HEK293 (cell line): ENCODE results near the gene SPATA21.

Source experiments
- EGR2 ChIP-seq: fragments of 450-650 bp; formaldehyde crosslinking; IDR thresholded peaks from 2 replicates; pipeline ENCODE4 v1.5.1; 2016; ENCODE audit warnings: low read depth, missing biosample characterization, missing genetic modification characterization
- GLIS2 ChIP-seq: fragments of 450-650 bp; formaldehyde crosslinking; IDR thresholded peaks from 2 replicates; pipeline ENCODE4 v1.5.1; 2016; ENCODE audit warnings: missing biosample characterization, missing genetic modification characterization
- HOXD13 ChIP-seq: sonication (generic); formaldehyde crosslinking; IDR thresholded peaks from 2 replicates; pipeline ENCODE4 v1.8.0; 2022; ENCODE audit warnings: missing genetic modification reagents, borderline replicate concordance
- IKZF3 ChIP-seq: fragments of 450-650 bp; IDR thresholded peaks from 2 replicates; pipeline ENCODE4 v1.5.0; 2018; ENCODE audit warnings: missing biosample characterization, mild to moderate bottlenecking, missing genetic modification characterization, moderate library complexity
- KLF10 ChIP-seq: fragments of 450-650 bp; IDR thresholded peaks from 2 replicates; pipeline ENCODE4 v1.5.1; 2018; ENCODE audit warnings: missing biosample characterization, mild to moderate bottlenecking, missing genetic modification characterization
- KLF7 ChIP-seq: fragments of 450-650 bp; formaldehyde crosslinking; IDR thresholded peaks from 2 replicates; pipeline ENCODE4 v1.5.1; 2016; ENCODE audit warnings: missing biosample characterization, missing genetic modification characterization, borderline replicate concordance
- KLF9 ChIP-seq: fragments of 450-650 bp; formaldehyde crosslinking; IDR thresholded peaks from 2 replicates; pipeline ENCODE4 v1.5.1; 2016; ENCODE audit warnings: missing biosample characterization, missing genetic modification characterization, low read depth
- SP7 ChIP-seq: fragments of 450-650 bp; formaldehyde crosslinking; IDR thresholded peaks from 2 replicates; pipeline ENCODE4 v1.5.1; 2016; ENCODE audit warnings: missing biosample characterization, missing genetic modification characterization
- ZBTB1 ChIP-seq: fragments of 450-650 bp; formaldehyde crosslinking; IDR thresholded peaks from 2 replicates; pipeline ENCODE4 v1.5.1; 2016; ENCODE audit warnings: missing biosample characterization, missing genetic modification characterization
- ZBTB10 ChIP-seq: fragments of 450-650 bp; formaldehyde crosslinking; IDR thresholded peaks from 2 replicates; pipeline ENCODE4 v1.5.1; 2016; ENCODE audit warnings: missing biosample characterization, missing genetic modification characterization
- ZFP37 ChIP-seq: fragments of 450-650 bp; formaldehyde crosslinking; IDR thresholded peaks from 2 replicates; pipeline ENCODE4 v1.5.1; 2016; ENCODE audit warnings: missing biosample characterization, missing genetic modification characterization
- ZNF121 ChIP-seq: fragments of 450-650 bp; formaldehyde crosslinking; IDR thresholded peaks from 2 replicates; pipeline ENCODE4 v1.5.1; 2016; ENCODE audit warnings: missing biosample characterization, missing genetic modification characterization
- ZNF146 ChIP-seq: fragments of 450-650 bp; formaldehyde crosslinking; IDR thresholded peaks from 2 replicates; pipeline ENCODE4 v1.5.1; 2016; ENCODE audit warnings: missing biosample characterization, missing genetic modification characterization
- ZNF2 ChIP-seq: fragments of 450-650 bp; formaldehyde crosslinking; IDR thresholded peaks from 2 replicates; pipeline ENCODE4 v1.5.1; 2016; ENCODE audit warnings: missing biosample characterization, missing genetic modification characterization
- ZNF211 ChIP-seq: fragments of 450-650 bp; formaldehyde crosslinking; IDR thresholded peaks from 2 replicates; pipeline ENCODE4 v1.5.1; 2016; ENCODE audit warnings: low read depth, missing biosample characterization, missing genetic modification characterization
- ZNF280D ChIP-seq: fragments of 450-650 bp; formaldehyde crosslinking; IDR thresholded peaks from 2 replicates; pipeline ENCODE4 v1.5.1; 2016; ENCODE audit warnings: missing biosample characterization, missing genetic modification characterization
- ZNF302 ChIP-seq: fragments of 450-650 bp; formaldehyde crosslinking; IDR thresholded peaks from 2 replicates; pipeline ENCODE4 v1.5.1; 2016; ENCODE audit warnings: missing biosample characterization, missing genetic modification characterization, low read depth
- ZNF335 ChIP-seq: fragments of 450-650 bp; formaldehyde crosslinking; conservative IDR thresholded peaks from 2 replicates; pipeline ENCODE4 v1.5.1; 2016; ENCODE audit warnings: missing biosample characterization, missing genetic modification characterization
- ZNF530 ChIP-seq: fragments of 450-650 bp; formaldehyde crosslinking; IDR thresholded peaks from 2 replicates; pipeline ENCODE4 v1.5.1; 2016; ENCODE audit warnings: low read depth, missing biosample characterization, missing genetic modification characterization
- ZNF561 ChIP-seq: fragments of 450-650 bp; IDR thresholded peaks from 2 replicates; pipeline ENCODE4 v1.5.1; 2018; ENCODE audit warnings: missing biosample characterization, missing genetic modification characterization, borderline replicate concordance
- ZNF629 ChIP-seq: fragments of 450-650 bp; formaldehyde crosslinking; IDR thresholded peaks from 2 replicates; pipeline ENCODE4 v1.5.1; 2017; ENCODE audit warnings: missing biosample characterization, missing genetic modification characterization
- ZNF660 ChIP-seq: fragments of 450-650 bp; IDR thresholded peaks from 2 replicates; pipeline ENCODE4 v1.5.1; 2018; ENCODE audit warnings: missing biosample characterization, mild to moderate bottlenecking, missing genetic modification characterization
- ZNF76 ChIP-seq: fragments of 450-650 bp; formaldehyde crosslinking; IDR thresholded peaks from 2 replicates; pipeline ENCODE4; 2016; ENCODE audit warnings: low read depth, missing biosample characterization, missing genetic modification characterization, borderline replicate concordance
- TF ChIP-seq, protein P1 (sequence below): fragments of 450-650 bp; formaldehyde crosslinking; conservative IDR thresholded peaks from 2 replicates; pipeline ENCODE4 v1.5.1; 2016; ENCODE audit warnings: low read depth, missing biosample characterization, missing genetic modification characterization
- TF ChIP-seq, protein P2 (sequence below): fragments of 450-650 bp; formaldehyde crosslinking; IDR thresholded peaks from 2 replicates; pipeline ENCODE4 v1.5.1; 2016; ENCODE audit warnings: missing biosample characterization, missing genetic modification characterization
- TF ChIP-seq, protein P3 (sequence below): fragments of 450-650 bp; formaldehyde crosslinking; IDR thresholded peaks from 2 replicates; pipeline ENCODE4 v1.5.1; 2016; ENCODE audit warnings: missing biosample characterization, missing genetic modification characterization

SPATA21 gene

GRCh38 chr1:16367258-16367967 lies 69.8 kb downstream of the SPATA21 start (continued):
- TF ChIP-seq, protein P1, sequence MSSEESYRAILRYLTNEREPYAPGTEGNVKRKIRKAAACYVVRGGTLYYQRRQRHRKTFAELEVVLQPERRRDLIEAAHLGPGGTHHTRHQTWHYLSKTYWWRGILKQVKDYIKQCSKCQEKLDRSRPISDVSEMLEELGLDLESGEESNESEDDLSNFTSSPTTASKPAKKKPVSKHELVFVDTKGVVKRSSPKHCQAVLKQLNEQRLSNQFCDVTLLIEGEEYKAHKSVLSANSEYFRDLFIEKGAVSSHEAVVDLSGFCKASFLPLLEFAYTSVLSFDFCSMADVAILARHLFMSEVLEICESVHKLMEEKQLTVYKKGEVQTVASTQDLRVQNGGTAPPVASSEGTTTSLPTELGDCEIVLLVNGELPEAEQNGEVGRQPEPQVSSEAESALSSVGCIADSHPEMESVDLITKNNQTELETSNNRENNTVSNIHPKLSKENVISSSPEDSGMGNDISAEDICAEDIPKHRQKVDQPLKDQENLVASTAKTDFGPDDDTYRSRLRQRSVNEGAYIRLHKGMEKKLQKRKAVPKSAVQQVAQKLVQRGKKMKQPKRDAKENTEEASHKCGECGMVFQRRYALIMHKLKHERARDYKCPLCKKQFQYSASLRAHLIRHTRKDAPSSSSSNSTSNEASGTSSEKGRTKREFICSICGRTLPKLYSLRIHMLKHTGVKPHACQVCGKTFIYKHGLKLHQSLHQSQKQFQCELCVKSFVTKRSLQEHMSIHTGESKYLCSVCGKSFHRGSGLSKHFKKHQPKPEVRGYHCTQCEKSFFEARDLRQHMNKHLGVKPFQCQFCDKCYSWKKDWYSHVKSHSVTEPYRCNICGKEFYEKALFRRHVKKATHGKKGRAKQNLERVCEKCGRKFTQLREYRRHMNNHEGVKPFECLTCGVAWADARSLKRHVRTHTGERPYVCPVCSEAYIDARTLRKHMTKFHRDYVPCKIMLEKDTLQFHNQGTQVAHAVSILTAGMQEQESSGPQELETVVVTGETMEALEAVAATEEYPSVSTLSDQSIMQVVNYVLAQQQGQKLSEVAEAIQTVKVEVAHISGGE (tag by site-specific recombination) = peak; percentile 42; the same call in 1 of the 2 replicates
- TF ChIP-seq, protein P2, sequence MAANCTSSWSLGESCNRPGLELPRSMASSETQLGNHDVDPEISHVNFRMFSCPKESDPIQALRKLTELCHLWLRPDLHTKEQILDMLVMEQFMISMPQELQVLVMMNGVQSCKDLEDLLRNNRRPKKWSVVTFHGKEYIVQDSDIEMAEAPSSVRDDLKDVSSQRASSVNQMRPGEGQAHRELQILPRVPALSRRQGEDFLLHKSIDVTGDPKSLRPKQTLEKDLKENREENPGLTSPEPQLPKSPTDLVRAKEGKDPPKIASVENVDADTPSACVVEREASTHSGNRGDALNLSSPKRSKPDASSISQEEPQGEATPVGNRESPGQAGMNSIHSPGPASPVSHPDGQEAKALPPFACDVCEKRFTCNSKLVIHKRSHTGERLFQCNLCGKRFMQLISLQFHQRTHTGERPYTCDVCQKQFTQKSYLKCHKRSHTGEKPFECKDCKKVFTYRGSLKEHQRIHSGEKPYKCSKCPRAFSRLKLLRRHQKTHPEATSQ (tag by site-specific recombination) = peak; percentile 69; the same call in 1 of the 2 replicates
- TF ChIP-seq ZFP37 (tag by site-specific recombination) (peak; percentile 48; the same call in 1 of the 2 replicates), ZNF280D (0 out of 2 replicates have a peak, but pooled peaks have one; percentile 28), HOXD13 (CRISPR knock-in tag) (no peak), ZNF629 (peak; percentile 89), KLF9 (tag by site-specific recombination) (peak; percentile 55), GLIS2 (tag by site-specific recombination) (peak; percentile 97), ZNF660 (tag by site-specific recombination) (no peak), ZNF211 (tag by site-specific recombination) (no peak), ZNF121 (peak; percentile 77; the same call in 1 of the 2 replicates), ZNF76 (peak; percentile 76; the same call in 1 of the 2 replicates), ZNF335 (tag by site-specific recombination) (peak; percentile 97), ZNF561 (tag by site-specific recombination) (peak; percentile 85; the same call in 1 of the 2 replicates), ZNF530 (tag by site-specific recombination) (no peak), ZNF302 (tag by site-specific recombination) (no peak), ZNF2 (tag by site-specific recombination) (peak; percentile 68), ZBTB10 (peak; percentile 93), SP7 (tag by site-specific recombination) (peak; percentile 87), KLF10 (tag by site-specific recombination) (peak; percentile 47; the same call in 1 of the 2 replicates), EGR2 (tag by site-specific recombination) (peak; percentile 96), IKZF3 (tag by site-specific recombination) (peak; percentile 20; the same call in 1 of the 2 replicates), ZBTB1 (tag by site-specific recombination) (peak; percentile 43; the same call in 1 of the 2 replicates), ZNF146 (peak; percentile 26; the same call in 1 of the 2 replicates), KLF7 (no peak)
- TF ChIP-seq, protein P3, sequence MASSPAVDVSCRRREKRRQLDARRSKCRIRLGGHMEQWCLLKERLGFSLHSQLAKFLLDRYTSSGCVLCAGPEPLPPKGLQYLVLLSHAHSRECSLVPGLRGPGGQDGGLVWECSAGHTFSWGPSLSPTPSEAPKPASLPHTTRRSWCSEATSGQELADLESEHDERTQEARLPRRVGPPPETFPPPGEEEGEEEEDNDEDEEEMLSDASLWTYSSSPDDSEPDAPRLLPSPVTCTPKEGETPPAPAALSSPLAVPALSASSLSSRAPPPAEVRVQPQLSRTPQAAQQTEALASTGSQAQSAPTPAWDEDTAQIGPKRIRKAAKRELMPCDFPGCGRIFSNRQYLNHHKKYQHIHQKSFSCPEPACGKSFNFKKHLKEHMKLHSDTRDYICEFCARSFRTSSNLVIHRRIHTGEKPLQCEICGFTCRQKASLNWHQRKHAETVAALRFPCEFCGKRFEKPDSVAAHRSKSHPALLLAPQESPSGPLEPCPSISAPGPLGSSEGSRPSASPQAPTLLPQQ (tag by site-specific recombination) = peak; percentile 99
